Raji (cell line): Measurements from ENCODE around the gene RAPSN.

Experiments used
- POLR2A ChIP-seq: IDR thresholded peaks from 2 replicates; pipeline ENCODE4 v1.6.1; 2011; ENCODE audit warnings: low read depth, low read length, control low read depth; ENCODE audit not compliant: insufficient read depth

Gene RAPSN

DNA sequence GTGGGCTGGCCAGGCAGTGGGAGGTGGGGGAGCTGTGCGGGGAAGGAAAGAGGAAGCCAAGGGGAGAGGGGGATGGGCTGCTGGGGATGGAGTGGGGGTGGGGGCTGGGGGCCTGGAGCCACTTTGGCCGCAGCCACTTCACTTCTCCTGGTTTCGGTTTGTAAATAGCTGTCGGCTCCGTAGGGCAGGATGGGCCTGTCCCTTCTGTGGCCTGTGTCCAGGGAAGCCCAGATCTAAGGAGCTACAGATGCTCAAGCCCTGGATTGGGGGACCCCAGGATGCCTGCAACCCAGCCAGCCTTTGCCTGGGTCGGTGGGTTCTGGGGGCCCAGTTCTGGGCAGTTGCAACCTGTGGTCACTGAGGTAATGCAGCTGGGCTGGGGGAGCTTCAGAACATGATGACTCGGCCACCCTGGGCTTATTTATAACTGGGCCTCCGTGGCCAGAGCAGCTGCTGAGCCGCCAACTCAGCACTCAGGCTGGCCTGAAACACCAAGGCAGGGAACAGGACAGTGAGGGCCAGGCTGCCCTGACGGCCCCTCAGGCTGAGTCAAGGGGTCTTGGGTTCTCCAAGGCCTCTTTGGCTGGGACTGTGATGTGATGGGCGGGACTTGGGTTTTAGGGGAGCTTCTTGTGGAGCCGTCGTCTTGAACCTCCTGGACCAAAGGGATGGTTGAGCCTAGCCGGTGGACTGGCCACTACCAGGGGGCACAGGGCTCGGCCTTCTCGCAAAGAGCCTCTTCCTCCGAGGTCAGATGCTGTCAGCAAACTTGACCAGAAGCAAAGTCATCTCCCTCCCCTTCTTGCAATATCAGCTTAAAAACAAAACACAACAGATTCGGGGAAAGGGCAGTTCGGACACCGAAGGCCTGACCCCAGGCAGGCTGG, 55.5 kb downstream of the RAPSN start:
- TF ChIP-seq POLR2A, result no peak

DNA sequence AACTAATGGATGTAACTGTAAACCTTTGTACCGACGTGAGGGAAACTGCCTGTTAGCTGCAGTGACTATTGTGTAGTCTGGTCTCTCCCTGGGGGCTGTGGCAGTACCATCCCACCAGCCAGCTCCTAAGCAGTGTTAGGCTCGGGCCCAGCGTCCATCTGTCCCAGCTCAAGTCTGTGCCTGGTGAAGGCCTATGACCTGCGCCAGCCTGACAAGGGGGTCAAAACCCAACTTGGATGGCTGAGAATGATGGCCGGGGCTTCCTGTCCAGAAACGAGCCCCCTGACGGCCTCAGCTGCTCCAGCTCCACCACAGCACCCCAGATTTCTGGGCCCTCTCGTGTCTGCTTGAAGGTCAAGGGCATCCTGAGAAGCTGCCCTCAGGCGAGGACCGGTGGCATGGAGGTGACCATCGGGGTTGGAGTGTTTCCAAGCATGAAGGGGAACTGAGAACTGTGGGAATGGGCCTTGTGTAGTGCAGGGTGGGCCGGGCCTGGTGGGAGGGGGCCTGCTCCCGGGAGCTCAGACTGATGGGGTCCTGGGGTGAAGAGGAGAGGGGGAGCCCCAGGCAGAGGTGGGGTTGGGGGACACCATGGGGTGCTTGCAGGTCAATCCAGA, 56.3 kb downstream of the RAPSN start:
- no peak for TF ChIP-seq POLR2A

DNA sequence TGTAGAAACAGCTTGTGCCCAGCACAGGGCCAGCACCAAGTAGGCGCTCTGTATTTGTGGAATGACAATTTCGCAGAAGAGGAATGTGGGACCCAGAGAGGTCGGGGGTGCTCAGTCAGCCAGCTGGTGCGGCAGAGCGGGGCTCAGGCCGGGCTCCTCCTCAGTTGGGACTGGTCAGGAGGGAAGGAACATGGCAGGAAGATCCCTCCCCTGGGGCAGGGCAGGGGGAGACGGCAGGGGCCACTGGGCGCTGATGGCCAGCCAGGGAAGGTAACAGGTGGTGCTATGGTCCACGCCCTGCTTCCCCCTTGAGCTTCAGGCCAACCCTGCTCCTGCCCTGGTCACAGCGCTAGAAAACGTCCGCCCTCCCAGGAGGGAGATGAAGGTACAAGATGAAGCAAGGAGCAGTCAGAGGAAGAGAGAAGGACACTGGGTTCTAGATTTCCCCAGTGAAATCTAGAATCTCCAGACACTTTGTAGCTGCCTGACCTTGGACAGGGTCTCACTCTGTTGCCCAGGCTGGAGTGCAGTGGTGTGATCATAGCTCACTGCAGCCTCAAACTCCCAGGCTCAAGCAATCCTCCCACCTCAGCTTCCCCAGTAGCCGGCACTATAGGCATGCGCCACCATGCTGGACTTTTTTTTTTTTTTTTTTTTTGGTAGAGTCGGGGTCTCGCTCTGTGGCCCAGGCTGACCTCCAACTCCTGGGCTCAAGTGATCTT, 57.1 kb downstream of the RAPSN start:
- no peak for TF ChIP-seq POLR2A

DNA sequence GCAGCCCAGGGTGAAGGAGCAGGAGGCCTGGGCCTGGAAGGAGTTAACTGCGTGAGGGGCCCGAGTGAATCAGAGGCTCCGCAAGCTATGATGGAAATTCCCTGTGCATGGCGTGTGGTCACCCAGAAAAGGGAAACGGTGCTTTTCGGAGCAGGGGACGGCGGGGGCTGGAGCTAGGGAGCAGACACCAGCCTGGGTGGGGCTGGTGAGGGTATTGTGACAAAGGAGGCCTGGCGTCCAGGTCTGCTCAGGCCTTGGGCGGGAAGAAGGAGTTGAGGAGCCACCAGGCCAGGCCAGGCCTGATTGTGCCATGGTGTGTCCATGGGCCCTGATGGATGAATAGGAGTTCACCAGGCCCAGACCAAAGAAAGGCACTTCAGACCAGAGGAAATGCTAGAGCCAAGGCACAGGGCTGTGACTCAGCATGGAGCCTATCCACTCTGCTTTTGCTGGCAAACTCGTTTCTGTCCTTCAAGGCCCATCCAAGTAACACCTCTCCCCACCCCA, 57.8 kb downstream of the RAPSN start:
- TF ChIP-seq POLR2A, result no peak

DNA sequence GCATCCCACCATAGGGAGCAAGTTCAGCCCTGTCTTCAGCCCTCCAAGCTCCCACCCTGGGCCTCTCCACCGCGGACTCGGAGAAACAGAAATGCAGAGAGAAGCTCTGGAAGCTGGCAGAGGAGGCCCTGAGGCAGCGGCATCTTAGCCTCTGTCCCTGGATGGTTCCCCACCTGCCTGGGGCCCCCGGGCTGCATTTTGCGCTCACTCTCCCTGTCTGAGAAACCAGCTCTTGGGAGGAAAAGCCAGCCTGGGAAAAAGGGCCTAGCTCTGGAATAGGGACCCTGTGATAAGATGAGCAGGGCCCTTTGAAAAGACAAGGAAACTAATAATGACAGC, 58.5 kb downstream of the RAPSN start:
- no peak for TF ChIP-seq POLR2A

DNA sequence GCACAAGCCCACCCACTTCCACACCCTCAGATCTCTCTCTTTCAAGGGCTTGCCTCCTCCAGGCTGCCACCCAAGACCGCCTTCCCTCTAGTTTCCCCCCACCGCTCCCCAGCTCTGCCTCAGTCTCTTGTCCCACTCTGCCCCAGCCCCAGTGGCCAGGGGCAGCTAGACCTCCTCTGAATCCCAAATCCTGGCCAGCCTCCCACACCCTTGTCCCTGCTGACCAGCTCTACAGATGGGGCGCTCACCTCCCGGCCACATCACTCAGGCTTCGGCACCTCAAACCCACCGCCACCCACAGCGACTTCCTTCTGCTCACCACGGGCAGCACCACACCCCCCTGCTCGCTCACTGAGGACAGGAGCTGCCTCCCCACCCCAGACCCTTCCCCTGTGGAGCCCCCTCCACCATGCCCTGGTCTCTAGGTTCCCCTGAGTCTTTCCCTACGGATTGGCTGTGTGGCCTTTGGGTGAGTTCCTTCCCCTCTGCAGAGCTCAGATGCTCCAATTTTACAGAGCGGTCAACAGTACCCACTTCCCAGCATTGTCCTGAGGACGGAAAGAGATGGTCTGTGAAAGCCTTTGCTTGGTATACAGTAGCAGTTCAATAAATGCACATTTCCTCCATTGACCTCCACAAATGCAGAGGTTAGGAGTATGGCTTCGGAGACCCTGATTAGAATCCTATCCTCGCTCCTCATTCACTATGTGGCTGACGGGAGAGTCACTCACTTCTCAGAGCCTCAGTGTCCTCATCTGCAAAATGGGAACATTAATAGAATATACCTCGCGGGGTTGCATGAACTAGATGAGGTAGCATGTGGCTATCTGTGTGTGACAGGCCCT, 59.1 kb downstream of the RAPSN start:
- TF ChIP-seq POLR2A, result no peak

DNA sequence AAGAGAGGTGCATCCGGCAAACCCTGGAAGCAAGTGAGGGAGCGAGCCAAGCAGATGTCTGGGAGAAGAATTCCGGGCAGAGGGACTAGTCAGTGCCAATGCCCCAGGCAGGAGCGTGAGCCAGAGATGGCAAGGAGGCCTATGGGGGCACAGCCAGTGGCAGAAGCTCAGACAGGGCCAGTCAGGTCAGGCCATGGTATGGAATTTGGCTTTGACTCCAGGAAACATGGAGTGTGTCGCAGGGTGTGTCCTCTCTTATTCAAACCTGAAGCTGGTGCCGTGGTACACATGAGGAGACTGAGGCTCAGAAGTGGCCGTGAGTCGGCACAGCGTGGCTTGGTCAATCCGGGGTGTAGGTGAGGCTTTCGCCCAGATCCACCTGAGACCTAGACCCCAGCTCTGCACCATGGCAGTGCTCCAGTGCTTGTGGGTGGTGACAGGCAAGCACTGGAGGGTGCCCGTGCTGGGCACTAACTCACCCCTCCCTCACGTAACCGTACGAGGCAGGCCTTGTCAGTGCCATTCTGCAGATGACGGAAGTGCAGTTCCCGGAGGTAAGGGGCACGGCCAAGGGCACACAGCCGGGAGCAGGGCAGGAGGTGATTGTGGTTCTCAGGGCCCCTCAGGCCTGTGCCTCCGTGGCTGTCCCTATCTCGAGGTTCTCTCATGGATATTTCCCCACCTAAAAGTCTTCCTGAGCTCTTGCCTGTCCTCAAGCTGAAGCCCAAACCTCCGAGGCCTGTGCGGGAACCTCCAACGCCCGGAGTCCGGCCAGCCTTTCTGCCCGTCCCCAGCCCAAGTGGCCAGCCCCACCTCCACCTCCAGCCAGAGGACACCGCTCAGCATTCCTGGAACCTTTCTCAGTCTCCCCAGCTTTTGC, 60.0 kb downstream of the RAPSN start:
- no peak for TF ChIP-seq POLR2A

DNA sequence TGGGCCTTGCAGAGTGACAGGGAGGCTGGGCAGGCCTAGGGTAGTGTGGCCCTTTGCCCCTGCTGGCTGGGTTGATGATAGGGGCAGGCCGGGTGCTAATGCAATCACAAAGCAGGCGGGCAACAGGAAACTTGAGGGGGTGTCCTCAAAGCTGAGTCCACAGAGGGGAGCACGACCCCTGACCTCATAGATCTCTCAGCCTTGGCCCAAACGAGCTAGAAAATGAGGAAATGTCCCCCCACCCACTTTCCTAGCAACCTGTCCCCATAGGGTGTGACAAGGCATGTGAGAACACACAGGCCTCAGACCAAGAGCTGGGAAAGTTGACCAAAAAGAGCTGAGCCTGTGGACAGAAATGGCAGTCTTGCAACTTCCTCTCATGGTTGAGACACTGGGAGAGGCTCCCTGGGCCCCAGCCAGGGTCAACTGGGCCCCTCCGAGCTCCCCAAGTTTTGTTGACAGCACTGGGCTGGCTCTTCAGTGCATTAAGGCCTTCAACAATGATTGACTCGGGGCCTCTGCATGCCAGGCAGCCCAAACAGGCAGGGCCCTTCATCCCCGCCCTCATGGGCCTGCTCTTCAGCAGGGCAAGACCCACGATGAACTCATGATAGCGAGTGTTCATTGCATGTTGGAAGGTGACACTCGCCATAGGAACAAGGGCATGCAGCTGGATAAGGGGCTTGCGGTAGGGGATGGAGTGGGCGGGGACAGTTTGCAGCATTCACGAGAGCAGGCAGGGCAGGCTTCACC, 60.8 kb downstream of the RAPSN start:
- TF ChIP-seq POLR2A, result no peak
